Lower leg skin (tissue), 4 donors: Measurements from ENCODE around the gene C11orf21. TPM values are rescaled to one million over a fixed set of nuclear protein-coding genes. Genes with fewer than 3 reads are reported as not detected.

ENCODE experiments used
- DNase-seq, 2 donors: peaks; one replicate each; pipeline ENCODE4 v3.0.0-alpha.2; 2019; ENCODE audit warnings: low spot score in 2 of 2
- H3K4me3 ChIP-seq: fragments of 200-600 bp; sonication (generic); 2 replicates; pipeline ENCODE4 v1.5.1; 2017; ENCODE audit warnings: mild to moderate bottlenecking, low read depth; ENCODE audit not compliant: poor library complexity, severe bottlenecking
- CTCF ChIP-seq, 3 donors: fragments of 450-650 bp; IDR thresholded peaks; one replicate each; pipeline ENCODE4 v1.5.1; 2016; ENCODE audit warnings: antibody characterized with exemption in 3 of 3, mild to moderate bottlenecking in 3 of 3, moderate library complexity in 2 of 3
- POLR2A ChIP-seq, 2 donors: fragments of 450-650 bp; IDR thresholded peaks; one replicate each; pipeline ENCODE4 v1.6.1; 2016 to 2017; ENCODE audit warnings: antibody characterized with exemption in 2 of 2, mild to moderate bottlenecking in 1 of 2, moderate library complexity in 1 of 2
- WGBS, 2 donors: methylation state at CpG; one replicate each; pipeline ENCODE4 v1.1.5; 2018; 5-methylcytosine and 5-hydroxymethylcytosine counted together
- intact Hi-C: fragments of 100-400 bp; cut with DNase I; formaldehyde crosslinking; loops from one replicate; pipeline ENCODE4 v1.15.0; 2023; ENCODE audit warnings: low total_unique reads
- total RNA-seq, 4 donors: library from RNA; depleted of rRNA; stranded (reverse); fragments of >200 nt; gene quantifications; one replicate each; pipeline ENCODE4 v1.1.0, GENCODE V29; 2016

C11orf21 gene
- total RNA-seq, 4 donors from 2014 or later: 0.42 to 1.4 (median 0.65) TPM

GRCh38 chr11:2250485-2250884, 51.2 kb downstream of the C11orf21 start:
- no peak for TF ChIP-seq CTCF (IDR thresholded peaks at IDR 0.05)
- TF ChIP-seq POLR2A (IDR thresholded peaks at IDR 0.05): no peak
- intact Hi-C loops: no loop called here
- 57 to 58% methylated on average over 8 of the region's 8 CpGs for WGBS, 2 donors
- no peak overlapping the region for H3K4me3 ChIP-seq
- no peak for DNase-seq

- no peak for DNase-seq
- WGBS, 2 donors: 85 to 92% methylated on average over 9 of the region's 9 CpGs
- TF ChIP-seq POLR2A (IDR thresholded peaks at IDR 0.05): no peak
- no peak for TF ChIP-seq CTCF (IDR thresholded peaks at IDR 0.05)
Observed at GRCh38 chr11:2250041-2250440, 51.7 kb downstream of the C11orf21 start.

GRCh38 chr11:2249189-2249916, 52.4 kb downstream of the C11orf21 start:
- WGBS, 2 donors: 86 to 88% methylated on average over 17 to 19 of the region's 20 CpGs
- no peak for DNase-seq
- no peak overlapping the region for H3K4me3 ChIP-seq
- TF ChIP-seq POLR2A (IDR thresholded peaks at IDR 0.05) (no peak), CTCF (IDR thresholded peaks at IDR 0.05) (no peak)
- intact Hi-C loops: no loop called here

More at GRCh38 chr11:2250041-2250440, 51.7 kb downstream of the C11orf21 start:
- intact Hi-C loops: no loop called here
- H3K4me3 ChIP-seq: no peak overlapping the region

- no peak overlapping the region for H3K4me3 ChIP-seq
- DNase-seq: no peak
- WGBS, 2 donors: 92 to 96% methylated on average over 6 to 7 of the region's 7 CpGs
- TF ChIP-seq CTCF (IDR thresholded peaks at IDR 0.05) (no peak), POLR2A (IDR thresholded peaks at IDR 0.05) (no peak)
- intact Hi-C loops: no loop called here
Observed at GRCh38 chr11:2248762-2249161, 53.0 kb downstream of the C11orf21 start.

DNA sequence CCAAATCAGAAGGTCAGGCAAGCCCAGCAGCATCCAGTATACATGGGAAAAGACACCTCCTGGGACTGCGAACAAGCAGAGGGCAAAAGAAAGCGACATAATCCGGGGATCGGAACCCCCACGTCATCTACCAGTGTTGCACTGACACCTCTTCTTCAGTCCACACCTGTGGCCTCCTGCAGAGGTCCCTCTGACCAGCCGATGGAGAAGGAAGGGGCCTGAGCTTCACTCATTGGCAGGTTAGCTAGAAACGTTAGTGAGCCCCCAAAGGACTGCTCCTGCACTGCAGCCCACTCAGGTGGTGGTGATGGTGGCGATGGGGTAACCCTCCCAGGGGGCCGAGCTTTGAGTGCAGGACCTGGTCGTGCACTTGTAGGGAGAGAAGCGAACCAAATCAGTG, 53.5 kb downstream of the C11orf21 start:
- 90 to 94% methylated on average over 11 of the region's 11 CpGs for WGBS, 2 donors
- intact Hi-C loops: no loop called here
- no peak overlapping the region for H3K4me3 ChIP-seq
- TF ChIP-seq CTCF (IDR thresholded peaks at IDR 0.05) (no peak), POLR2A (IDR thresholded peaks at IDR 0.05) (no peak)
- no peak for DNase-seq

- TF ChIP-seq CTCF (IDR thresholded peaks at IDR 0.05) (no peak), POLR2A (IDR thresholded peaks at IDR 0.05) (no peak)
- no peak overlapping the region for H3K4me3 ChIP-seq
- intact Hi-C loops: no loop called here
- DNase-seq: no peak
- 70 to 82% methylated on average over 7 of the region's 7 CpGs for WGBS, 2 donors
Observed at GRCh38 chr11:2247496-2247895, 54.2 kb downstream of the C11orf21 start.
